Gastrocnemius medialis (tissue), 4 donors: ENCODE data around the gene MAU2.
"Not testable (repeated sequence)": the region's sequence is repeated elsewhere in the genome, so short reads cannot be mapped to it uniquely, and the experiment has no call there.

Experiments
- POLR2A ChIP-seq, 2 donors: fragments of 450-650 bp; IDR thresholded peaks; one replicate each; pipeline ENCODE4 v1.6.1; 2017; ENCODE audit warnings: antibody characterized with exemption in 2 of 2, mild to moderate bottlenecking in 2 of 2, moderate library complexity in 2 of 2
- TF ChIP-seq, protein P1 (sequence below), 5 experiments: fragments of 450-650 bp in 3 of 5; fragments of 200-600 bp in 2 of 5; sonication (generic) in 2 of 5; IDR thresholded peaks in 4 of 5; conservative IDR thresholded peaks in 1 of 5; 1 replicate in 4 of 5; 2 replicates in 1 of 5; pipeline ENCODE4 v1.5.1; 2016 to 2019; ENCODE audit warnings: antibody characterized with exemption in 5 of 5, mild to moderate bottlenecking in 3 of 5, moderate library complexity in 3 of 5

DNA sequence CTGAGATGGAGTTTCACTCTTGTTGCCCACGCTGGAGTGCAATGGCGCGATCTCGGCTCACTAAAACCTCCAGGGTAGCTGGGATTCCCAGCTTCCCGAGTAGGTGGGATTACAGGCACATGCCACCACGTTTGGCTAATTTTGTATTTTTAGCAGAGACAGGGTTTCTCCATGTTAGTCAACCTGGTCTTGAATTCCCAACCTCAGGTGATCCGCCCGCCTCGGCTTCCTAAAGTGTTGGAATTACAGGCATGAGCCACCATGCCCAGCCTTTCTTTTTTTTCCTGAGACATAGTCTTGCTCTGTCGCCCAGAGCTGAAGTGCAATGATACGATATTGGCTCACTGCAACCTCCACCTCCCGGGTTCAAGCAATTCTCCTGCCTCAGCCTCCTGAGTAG lies 59.7 kb downstream of the MAU2 start:
- TF ChIP-seq, protein P1, sequence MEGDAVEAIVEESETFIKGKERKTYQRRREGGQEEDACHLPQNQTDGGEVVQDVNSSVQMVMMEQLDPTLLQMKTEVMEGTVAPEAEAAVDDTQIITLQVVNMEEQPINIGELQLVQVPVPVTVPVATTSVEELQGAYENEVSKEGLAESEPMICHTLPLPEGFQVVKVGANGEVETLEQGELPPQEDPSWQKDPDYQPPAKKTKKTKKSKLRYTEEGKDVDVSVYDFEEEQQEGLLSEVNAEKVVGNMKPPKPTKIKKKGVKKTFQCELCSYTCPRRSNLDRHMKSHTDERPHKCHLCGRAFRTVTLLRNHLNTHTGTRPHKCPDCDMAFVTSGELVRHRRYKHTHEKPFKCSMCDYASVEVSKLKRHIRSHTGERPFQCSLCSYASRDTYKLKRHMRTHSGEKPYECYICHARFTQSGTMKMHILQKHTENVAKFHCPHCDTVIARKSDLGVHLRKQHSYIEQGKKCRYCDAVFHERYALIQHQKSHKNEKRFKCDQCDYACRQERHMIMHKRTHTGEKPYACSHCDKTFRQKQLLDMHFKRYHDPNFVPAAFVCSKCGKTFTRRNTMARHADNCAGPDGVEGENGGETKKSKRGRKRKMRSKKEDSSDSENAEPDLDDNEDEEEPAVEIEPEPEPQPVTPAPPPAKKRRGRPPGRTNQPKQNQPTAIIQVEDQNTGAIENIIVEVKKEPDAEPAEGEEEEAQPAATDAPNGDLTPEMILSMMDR (IDR thresholded peaks at IDR 0.05 in 4 of 5, conservative IDR thresholded peaks at IDR 0.05 in 1 of 5): not testable (repeated sequence)
- not testable (repeated sequence) for TF ChIP-seq POLR2A (IDR thresholded peaks at IDR 0.05)
